GM23338 (cell line): Measurements from ENCODE around the gene COLEC12. TPM values are rescaled to one million over a fixed set of nuclear protein-coding genes. Genes with fewer than 3 reads are reported as not detected.
"Not testable (repeated sequence)": the region's sequence is repeated elsewhere in the genome, so short reads cannot be mapped to it uniquely, and the experiment has no call there.

Experiments
- ATAC-seq: fragments of 200-7000 bp; cut with Tn5 transposase; 3 replicates; pipeline ENCODE4 v1.9.1; 2020
- DNase-seq: peaks from one replicate; pipeline ENCODE4 v3.0.0-alpha.2; 2015; ENCODE audit warnings: low spot score
- H2AFZ ChIP-seq: fragments of 200-600 bp; sonication (generic); 2 replicates; pipeline ENCODE4 v1.8.0; 2016; ENCODE audit warnings: antibody characterized with exemption, mild to moderate bottlenecking, moderate library complexity
- H3F3A ChIP-seq: fragments of 200-600 bp; sonication (generic); replicated peaks from 2 replicates; pipeline ENCODE4 v1.8.0; 2017; ENCODE audit warnings: antibody characterized with exemption, mixed run types, low read depth
- H3K27ac ChIP-seq: fragments of 200-600 bp; sonication (generic); 2 replicates; pipeline ENCODE4 v1.6.1; 2016; ENCODE audit warnings: low read depth
- H3K27me3 ChIP-seq: fragments of 200-600 bp; sonication (generic); 2 replicates; pipeline ENCODE4 v1.8.0; 2016; ENCODE audit warnings: mild to moderate bottlenecking, mixed run types, moderate library complexity; ENCODE audit not compliant: insufficient read depth
- H3K36me3 ChIP-seq: fragments of 200-600 bp; sonication (generic); 2 replicates; pipeline ENCODE4 v1.8.0; 2016; ENCODE audit warnings: mild to moderate bottlenecking; ENCODE audit not compliant: insufficient read depth
- H3K4me1 ChIP-seq: fragments of 200-600 bp; sonication (generic); 2 replicates; pipeline ENCODE4 v1.8.0; 2016; ENCODE audit warnings: mild to moderate bottlenecking, moderate library complexity; ENCODE audit not compliant: insufficient read depth
- H3K4me2 ChIP-seq: fragments of 200-600 bp; sonication (generic); 2 replicates; pipeline ENCODE4 v1.7.1; 2017; ENCODE audit warnings: mixed run types
- H3K4me3 ChIP-seq: fragments of 200-600 bp; sonication (generic); 2 replicates; pipeline ENCODE4 v1.6.1; 2016; ENCODE audit warnings: mixed run types
- H3K79me2 ChIP-seq: fragments of 200-600 bp; sonication (generic); replicated peaks from 2 replicates; pipeline ENCODE4 v1.8.0; 2017; ENCODE audit warnings: mild to moderate bottlenecking; ENCODE audit not compliant: insufficient read depth
- H3K9me2 ChIP-seq: fragments of 200-600 bp; sonication (generic); 2 replicates; pipeline ENCODE4 v1.8.0; 2017; ENCODE audit not compliant: insufficient read depth
- H4K20me1 ChIP-seq: fragments of 200-600 bp; sonication (generic); replicated peaks from 2 replicates; pipeline ENCODE4 v1.8.0; 2017; ENCODE audit warnings: mild to moderate bottlenecking; ENCODE audit not compliant: insufficient read depth
- H3K27ac Mint-ChIP-seq: 2 replicates; pipeline ENCODE4 v1.8.0; 2020; ENCODE audit warnings: inconsistent platforms, mild to moderate bottlenecking, moderate library complexity, mixed read lengths
- H3K27me3 Mint-ChIP-seq: 3 replicates; pipeline ENCODE4 v1.8.0; 2022; ENCODE audit warnings: low read depth, mild to moderate bottlenecking, moderate library complexity, mixed read lengths, inconsistent platforms; ENCODE audit not compliant: insufficient read depth, poor library complexity
- H3K36me3 Mint-ChIP-seq: 3 replicates; pipeline ENCODE4 v1.8.0; 2021; ENCODE audit warnings: low read depth, mild to moderate bottlenecking, inconsistent platforms, moderate library complexity, mixed read lengths
- H3K4me1 Mint-ChIP-seq: 3 replicates; pipeline ENCODE4 v1.8.0; 2020; ENCODE audit warnings: mild to moderate bottlenecking, inconsistent platforms, mixed read lengths
- H3K4me3 Mint-ChIP-seq: 3 replicates; pipeline ENCODE4 v1.8.0; 2021; ENCODE audit warnings: moderate library complexity, mild to moderate bottlenecking, inconsistent platforms, mixed read lengths
- H3K9me3 Mint-ChIP-seq: 3 replicates; pipeline ENCODE4 v1.8.0; 2020; ENCODE audit warnings: moderate library complexity, mild to moderate bottlenecking, inconsistent platforms, mixed read lengths
- CREB1 ChIP-seq: fragments of 250-450 bp; sonication (Bioruptor Pico); IDR thresholded peaks from 2 replicates; pipeline ENCODE4 v1.5.0; 2020; ENCODE audit warnings: low read depth, mild to moderate bottlenecking, moderate library complexity
- CTCF ChIP-seq, 2 experiments: fragments of 200-600 bp in 1 of 2; sonication (generic) in 1 of 2; conservative IDR thresholded peaks; 2 replicates each; pipeline versions ENCODE4 v1.5.1 to v1.6.1; 2016 to 2017; ENCODE audit warnings: antibody characterized with exemption in 2 of 2, low read depth in 2 of 2, mild to moderate bottlenecking in 2 of 2, moderate library complexity in 1 of 2
- ETS1 ChIP-seq: IDR thresholded peaks from 2 replicates; pipeline ENCODE4 v1.6.1; 2016; ENCODE audit warnings: antibody characterized with exemption
- EZH2 ChIP-seq: fragments of 200-600 bp; sonication (generic); IDR thresholded peaks from one replicate; pipeline ENCODE4 v1.8.0; 2017; ENCODE audit warnings: antibody characterized with exemption, mild to moderate bottlenecking, low read depth; ENCODE audit not compliant: unreplicated experiment
- EZH2phosphoT487 ChIP-seq: fragments of 200-600 bp; sonication (generic); IDR thresholded peaks from one replicate; pipeline ENCODE4 v1.8.1; 2018; ENCODE audit warnings: antibody characterized with exemption; ENCODE audit not compliant: unreplicated experiment
- ZNF114 ChIP-seq: fragments of 250-450 bp; sonication (Bioruptor Pico); IDR thresholded peaks from 2 replicates; pipeline ENCODE4 v1.5.0; 2020; ENCODE audit warnings: mild to moderate bottlenecking, moderate library complexity
- polyA plus RNA-seq: library from polyadenylated mRNA; unstranded; fragments of >200 nt; fragmentation: Nextera tagmentation; extraction: Ambion mirVana; gene quantifications from 2 replicates; pipeline ENCODE4 v1.2.1, GENCODE V29; 2016
- total RNA-seq: library from RNA; depleted of rRNA; stranded (reverse); fragments of >200 nt; shearing (Covaris generic); gene quantifications from 2 replicates; pipeline ENCODE4 v1.2.3, GENCODE V29; 2014
- TF ChIP-seq, protein P1 (sequence below): IDR thresholded peaks from one replicate; pipeline ENCODE4 v1.6.1; 2018; ENCODE audit warnings: antibody characterized with exemption; ENCODE audit not compliant: unreplicated experiment

Gene COLEC12
- total and polyA plus RNA-seq, 2 experiments from 2014 or later: 1.1 to 3.2 TPM

DNA sequence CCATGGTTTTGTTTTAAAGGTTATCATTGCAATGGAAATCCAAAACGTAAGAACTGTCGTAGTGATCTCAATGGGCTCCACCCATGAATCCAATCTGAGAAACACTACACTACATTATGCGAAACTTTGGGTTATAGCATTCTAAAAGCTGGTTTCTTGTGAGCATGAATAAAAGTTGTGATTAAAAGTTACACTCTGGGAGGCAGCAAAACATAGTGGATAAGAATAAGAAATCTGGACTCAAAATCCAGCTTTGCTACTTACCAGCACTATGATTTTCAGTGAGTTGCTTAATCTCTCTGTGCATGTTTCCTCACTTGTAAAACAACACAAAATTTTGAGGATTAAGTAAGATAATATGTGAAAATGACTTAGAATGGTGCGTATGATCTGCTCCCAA is 207.0 kb downstream of the COLEC12 start (continued):
- TF ChIP-seq, protein P1, sequence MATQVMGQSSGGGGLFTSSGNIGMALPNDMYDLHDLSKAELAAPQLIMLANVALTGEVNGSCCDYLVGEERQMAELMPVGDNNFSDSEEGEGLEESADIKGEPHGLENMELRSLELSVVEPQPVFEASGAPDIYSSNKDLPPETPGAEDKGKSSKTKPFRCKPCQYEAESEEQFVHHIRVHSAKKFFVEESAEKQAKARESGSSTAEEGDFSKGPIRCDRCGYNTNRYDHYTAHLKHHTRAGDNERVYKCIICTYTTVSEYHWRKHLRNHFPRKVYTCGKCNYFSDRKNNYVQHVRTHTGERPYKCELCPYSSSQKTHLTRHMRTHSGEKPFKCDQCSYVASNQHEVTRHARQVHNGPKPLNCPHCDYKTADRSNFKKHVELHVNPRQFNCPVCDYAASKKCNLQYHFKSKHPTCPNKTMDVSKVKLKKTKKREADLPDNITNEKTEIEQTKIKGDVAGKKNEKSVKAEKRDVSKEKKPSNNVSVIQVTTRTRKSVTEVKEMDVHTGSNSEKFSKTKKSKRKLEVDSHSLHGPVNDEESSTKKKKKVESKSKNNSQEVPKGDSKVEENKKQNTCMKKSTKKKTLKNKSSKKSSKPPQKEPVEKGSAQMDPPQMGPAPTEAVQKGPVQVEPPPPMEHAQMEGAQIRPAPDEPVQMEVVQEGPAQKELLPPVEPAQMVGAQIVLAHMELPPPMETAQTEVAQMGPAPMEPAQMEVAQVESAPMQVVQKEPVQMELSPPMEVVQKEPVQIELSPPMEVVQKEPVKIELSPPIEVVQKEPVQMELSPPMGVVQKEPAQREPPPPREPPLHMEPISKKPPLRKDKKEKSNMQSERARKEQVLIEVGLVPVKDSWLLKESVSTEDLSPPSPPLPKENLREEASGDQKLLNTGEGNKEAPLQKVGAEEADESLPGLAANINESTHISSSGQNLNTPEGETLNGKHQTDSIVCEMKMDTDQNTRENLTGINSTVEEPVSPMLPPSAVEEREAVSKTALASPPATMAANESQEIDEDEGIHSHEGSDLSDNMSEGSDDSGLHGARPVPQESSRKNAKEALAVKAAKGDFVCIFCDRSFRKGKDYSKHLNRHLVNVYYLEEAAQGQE: no peak
- TF ChIP-seq ZNF114 (CRISPR knock-in tag) (no peak), CTCF (conservative IDR thresholded peaks at IDR 0.05; ENCODE audit: low read depth in 2 of 2) (no peak), EZH2 (no peak), EZH2phosphoT487 (no peak), ETS1 (no peak)

DNA sequence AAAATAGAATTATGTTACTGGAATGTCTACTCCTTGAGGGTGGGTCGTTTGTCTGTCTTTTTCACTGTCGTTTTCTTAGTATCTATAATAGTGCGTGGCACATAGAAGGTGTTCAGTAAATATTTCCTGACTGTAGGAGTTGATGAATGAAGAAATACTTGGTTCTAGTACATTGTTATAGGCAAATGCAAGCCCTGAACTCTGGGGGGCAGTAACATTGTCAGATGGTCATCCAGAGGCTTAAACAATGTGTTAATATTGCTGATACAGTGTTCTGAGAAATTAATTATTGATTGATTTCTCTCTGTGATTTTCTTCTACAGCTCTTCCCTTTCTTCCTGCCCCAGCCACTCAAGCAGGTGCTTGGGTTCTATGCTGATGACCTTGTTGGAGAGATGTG is 208.2 kb downstream of the COLEC12 start:
- TF ChIP-seq CTCF (conservative IDR thresholded peaks at IDR 0.05; ENCODE audit: low read depth in 2 of 2): peak; percentile 41 to 42
- no peak for TF ChIP-seq CREB1 (CRISPR knock-in tag)
- H3K36me3 Mint-ChIP-seq: no peaks in the 10 kb centered on the region
- Histone ChIP-seq H3K27ac (no peak overlapping the region), H3K4me3 (no peak overlapping the region), H3F3A (no peaks in the 10 kb centered on the region), H3K79me2 (no peaks in the 10 kb centered on the region), H3K4me2 (no peak overlapping the region), H3K4me1 (no peaks in the 10 kb centered on the region), H2AFZ (no peak overlapping the region), H3K9me2 (no peaks in the 10 kb centered on the region), H3K27me3 (no peaks in the 10 kb centered on the region), H4K20me1 (no peaks in the 10 kb centered on the region), H3K36me3 (no peaks in the 10 kb centered on the region)
- H3K9me3 Mint-ChIP-seq: no peaks in the 10 kb centered on the region
- H3K4me1 Mint-ChIP-seq: no peaks in the 10 kb centered on the region
- H3K27me3 Mint-ChIP-seq: no peaks in the 10 kb centered on the region
- ATAC-seq: no peak
- no peak for DNase-seq
- H3K4me3 Mint-ChIP-seq: no peak overlapping the region
- no peak overlapping the region for H3K27ac Mint-ChIP-seq

DNA sequence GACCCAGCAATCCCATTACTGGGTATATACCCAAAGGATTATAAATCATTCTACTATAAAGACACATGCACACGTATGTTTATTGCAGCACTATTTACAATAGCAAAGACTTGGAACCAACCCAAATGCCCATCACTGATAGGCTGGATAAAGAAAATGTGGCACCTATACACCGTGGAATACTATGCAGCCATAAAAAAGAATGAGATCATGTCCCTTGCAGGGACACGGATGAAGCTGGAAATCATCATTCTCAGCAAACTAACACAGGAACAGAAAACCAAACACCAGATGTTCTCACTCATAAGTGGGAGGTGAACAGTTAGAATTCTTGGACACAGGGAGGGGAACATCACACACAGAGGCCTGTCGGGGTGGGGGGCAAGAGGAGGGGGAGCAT is 210.5 kb downstream of the COLEC12 start:
- H3K79me2 ChIP-seq, H3K4me1 Mint-ChIP-seq, H3K27ac Mint-ChIP-seq, H3K27ac ChIP-seq, H3K4me2 ChIP-seq, H3F3A ChIP-seq, H3K4me3 ChIP-seq, H4K20me1 ChIP-seq, H3K4me3 Mint-ChIP-seq, ATAC-seq, H2AFZ ChIP-seq, H3K9me3 Mint-ChIP-seq, H3K27me3 ChIP-seq, H3K36me3 ChIP-seq, DNase-seq, H3K4me1 ChIP-seq, H3K27me3 Mint-ChIP-seq, H3K9me2 ChIP-seq, H3K36me3 Mint-ChIP-seq: not testable (repeated sequence)
